Activated T-cell treated with anti-CD3 and anti-CD28 coated beads, Interleukin-2, amount 50 U/mL, for 48 hours (primary cell): ENCODE results near the gene ARHGAP18.
A peak's percentile ranks its signal among the peaks of the same experiment; 100 is the strongest.

ENCODE experiments used
- DNase-seq, 2 experiments: peaks; one replicate each; pipeline ENCODE4 v3.0.0-alpha.2; 2020

The ARHGAP18 gene

DNA sequence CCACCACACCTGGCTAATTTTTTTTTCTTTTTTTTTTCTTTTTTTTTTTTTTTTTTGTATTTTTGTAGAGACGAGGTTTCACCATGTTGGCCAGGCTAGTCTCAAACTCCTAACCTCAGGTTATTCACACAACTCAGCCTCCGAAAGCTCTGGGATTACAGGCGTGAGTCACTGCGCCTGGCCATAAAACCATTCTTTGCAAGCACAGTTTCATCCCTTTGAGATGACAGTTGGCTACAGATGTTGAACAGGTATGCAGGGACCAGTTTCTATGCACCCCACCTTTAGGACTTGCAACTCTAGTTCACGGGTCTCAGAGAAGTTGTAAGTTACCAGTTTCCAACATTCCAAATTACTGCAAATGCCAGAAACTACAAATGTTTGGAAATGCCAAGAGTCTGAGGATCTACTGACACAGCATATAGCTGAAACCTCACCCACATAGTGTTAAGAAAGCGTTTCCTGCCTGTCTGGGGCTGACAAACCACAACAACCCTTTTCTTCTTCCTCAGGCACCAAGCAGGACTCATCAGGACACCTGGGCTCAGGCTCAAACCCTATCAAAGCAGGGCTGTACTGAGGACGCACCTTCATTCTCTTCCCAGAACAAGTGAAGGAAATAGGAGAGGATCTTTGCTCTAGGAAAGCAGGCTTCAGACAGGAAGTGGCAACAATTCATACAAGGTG is 22.9 kb downstream of the ARHGAP18 start:
- peak; percentile 58 to 70 for DNase-seq

- no peak for DNase-seq
These were observed 24.3 kb downstream of the ARHGAP18 start for GRCh38 chr6:129685662-129686031.

DNA sequence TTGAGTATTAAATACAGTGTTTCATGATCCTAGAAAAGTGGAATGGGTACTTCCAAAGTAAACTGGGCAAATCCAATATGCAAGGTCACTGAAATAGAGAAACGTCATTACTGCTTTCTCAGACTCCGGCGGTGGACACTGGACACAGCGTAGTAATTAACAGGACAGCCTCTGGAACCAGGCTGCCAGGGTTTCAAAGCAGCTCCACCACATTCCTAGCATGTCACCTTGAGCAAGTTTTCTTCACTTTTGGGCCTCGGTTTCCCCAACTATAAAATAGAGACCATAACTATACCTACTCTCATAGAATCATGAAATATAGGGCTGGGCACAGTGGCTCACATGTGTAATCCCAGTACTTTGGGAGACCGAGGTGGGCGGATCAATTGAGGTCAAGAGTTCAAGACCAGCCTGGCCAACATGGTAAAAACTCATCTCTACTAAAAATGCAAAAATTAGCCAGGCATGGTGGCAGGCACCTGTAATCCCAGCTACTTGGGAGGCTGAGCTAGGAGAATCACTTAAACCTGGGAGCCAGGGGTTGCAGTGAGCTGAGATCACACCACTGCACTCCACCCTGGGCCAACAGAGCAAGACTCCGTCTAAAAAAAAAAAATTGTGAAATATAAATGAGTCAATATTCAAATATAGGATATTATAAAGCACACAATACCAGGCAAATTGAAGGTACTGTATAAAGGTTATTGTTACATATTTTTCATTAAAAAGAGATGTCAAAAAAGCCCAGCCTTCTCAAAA is 24.9 kb downstream of the ARHGAP18 start:
- DNase-seq, result no peak

DNA sequence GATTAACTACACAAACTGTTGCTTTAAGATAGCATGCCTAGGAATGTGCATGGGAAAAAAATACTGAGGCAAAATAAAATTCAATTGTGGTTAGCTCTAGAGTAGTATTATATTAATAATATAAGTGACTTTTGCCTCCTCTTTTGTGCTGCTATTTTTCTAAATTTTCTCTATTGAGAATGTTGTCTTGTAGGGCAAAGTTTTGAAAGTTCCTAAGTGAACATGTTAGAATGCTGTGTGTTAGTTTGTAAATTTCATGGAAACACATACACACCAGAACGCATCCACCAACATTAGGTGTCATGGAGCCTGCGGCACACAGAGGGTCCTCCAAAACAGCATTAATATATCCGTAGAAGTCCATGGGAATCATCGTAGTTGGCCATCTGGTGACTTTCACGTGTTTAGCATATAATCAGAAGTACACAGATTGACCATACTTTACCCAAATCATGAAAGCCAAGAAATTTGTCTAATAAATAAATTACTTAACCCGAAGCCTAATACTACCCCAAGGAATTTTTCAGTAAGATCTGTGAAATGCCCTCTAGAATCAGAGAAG is 25.6 kb downstream of the ARHGAP18 start:
- DNase-seq, result no peak

DNA sequence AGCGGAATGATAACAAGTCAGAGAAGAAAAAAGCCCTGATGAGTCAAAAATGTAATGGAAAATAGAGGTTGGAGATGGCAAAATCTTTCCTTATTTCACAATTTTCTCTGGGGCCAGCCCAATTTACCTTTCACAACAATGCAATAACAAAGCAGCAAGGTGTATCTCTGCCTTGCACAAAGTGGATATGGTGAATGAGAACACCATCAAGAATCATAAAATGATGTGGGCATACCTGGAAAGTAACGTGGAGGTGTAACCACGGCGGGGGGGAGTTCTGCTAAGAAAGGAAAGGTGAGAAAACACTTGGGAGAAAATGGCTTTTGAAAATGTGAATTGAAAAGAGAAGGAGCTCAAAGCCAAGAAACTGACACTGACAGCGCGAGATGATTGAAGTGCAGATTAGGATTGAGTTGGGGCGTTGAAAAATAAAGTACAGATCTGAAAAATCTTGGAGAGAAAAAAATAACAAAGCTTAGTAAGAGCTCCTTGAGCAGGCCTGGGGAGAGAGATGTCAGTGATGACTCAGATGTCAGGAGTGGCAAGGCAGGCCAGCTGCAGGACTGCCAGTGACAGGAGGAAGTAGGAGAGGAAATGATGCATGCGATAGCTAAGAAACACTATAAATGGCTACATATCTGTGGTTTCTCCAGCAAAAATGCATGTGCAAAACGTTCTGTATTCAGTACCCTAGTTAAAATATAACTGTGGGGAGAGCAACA is 26.2 kb downstream of the ARHGAP18 start:
- peak; percentile 51 to 67 for DNase-seq

DNA sequence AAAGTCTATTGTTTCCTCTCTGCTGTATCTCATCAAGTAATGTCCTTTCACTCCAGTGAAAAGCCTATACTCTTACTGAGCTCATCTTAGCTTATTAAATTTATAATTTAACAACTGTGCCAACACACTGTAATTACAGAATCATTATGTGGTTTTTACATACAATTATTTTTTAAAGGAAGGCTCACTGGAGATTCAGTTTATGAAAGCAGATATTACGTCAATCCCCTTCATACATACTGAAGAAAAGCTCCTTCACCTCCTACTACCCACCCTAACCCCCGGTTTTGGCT is 28.1 kb downstream of the ARHGAP18 start:
- DNase-seq, result no peak

GRCh38 chr6:129680633-129681032 is 29.3 kb downstream of the ARHGAP18 start:
- DNase-seq, result no peak

DNA sequence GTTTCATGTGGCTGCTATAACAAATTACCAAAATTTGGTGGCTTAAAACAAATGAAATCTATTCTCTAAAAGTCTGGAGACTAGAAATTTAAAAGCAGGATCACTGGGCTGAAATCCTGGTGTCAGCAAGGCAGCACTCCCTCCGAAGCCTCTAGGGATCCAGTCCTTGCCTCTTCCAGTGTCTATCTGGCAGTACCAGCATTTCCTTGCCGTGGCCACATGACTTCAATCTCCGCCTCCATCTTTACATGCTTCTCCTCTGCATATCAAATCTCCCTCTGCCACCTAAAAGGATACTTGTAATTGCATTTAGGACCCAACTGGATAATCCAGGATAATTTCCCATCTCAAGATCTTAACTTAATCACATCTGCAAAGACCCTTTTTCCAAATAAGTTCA is 30.2 kb downstream of the ARHGAP18 start:
- DNase-seq, result no peak

DNA sequence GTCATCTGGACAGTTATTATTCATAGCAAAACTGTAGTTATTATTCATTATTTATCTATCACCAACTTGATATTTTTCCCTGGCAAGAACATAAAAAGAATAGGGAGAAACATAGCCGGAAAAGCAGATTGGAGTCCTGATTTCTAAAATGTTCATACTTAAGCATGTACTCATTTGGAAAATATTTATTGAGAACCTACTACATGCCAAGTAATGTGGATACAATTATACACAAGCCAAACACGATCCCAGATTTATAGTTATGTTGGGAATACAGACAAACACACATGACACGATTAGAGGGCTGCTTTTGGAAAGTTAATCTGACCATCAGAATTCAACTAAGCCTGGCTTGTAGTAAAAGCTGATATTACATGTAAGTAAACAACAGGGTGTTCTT is 30.7 kb downstream of the ARHGAP18 start:
- DNase-seq, result no peak

- DNase-seq, result no peak
These were observed 31.5 kb downstream of the ARHGAP18 start for GRCh38 chr6:129678463-129678862.

GRCh38 chr6:129677620-129678325 is 32.2 kb downstream of the ARHGAP18 start:
- no peak for DNase-seq

GRCh38 chr6:129675669-129676472 is 34.1 kb downstream of the ARHGAP18 start:
- DNase-seq, result no peak

GRCh38 chr6:129673748-129674147 is 36.2 kb downstream of the ARHGAP18 start:
- no peak for DNase-seq

DNA sequence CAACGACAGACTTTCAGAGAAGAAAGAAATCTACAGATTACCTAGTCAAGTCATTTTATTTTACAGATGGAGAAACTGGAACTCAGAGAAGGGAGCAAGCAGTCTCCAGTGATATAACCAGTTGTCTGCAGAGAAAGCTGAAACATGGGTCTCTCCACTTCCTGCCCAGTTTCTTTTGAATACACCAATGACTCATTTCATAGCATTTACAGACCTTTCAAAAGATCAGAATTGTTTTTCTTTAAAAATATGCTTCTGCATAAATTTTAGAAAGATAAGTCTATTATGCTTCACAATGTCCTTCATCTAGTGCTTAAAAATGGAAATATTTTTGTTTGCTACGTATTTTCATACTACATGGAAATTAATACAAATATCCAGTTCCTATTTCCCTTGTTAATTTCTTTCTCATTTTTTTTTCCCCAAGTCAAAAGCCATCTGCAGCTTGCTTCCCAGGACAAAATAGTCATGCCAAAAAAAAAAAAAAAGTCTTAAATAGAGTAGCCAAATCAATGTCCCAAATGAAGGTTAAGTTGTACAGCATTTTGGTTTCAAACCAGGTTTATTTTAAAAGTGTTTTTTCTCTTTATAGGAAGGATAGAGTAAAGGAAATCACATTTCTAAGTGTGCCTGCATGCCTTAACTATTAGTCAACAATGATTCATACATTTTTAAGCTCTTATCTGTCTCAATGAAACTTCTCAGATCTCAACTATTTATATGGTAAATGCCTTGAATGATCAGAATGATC is 36.9 kb downstream of the ARHGAP18 start:
- DNase-seq, result no peak

- no peak for DNase-seq
These were observed 37.7 kb downstream of the ARHGAP18 start for GRCh38 chr6:129672341-129672682.

- peak; percentile 69 to 74 for DNase-seq
These were observed 38.3 kb downstream of the ARHGAP18 start for GRCh38 chr6:129671442-129672340.

GRCh38 chr6:129670634-129671033 is 39.3 kb downstream of the ARHGAP18 start:
- no peak for DNase-seq

DNA sequence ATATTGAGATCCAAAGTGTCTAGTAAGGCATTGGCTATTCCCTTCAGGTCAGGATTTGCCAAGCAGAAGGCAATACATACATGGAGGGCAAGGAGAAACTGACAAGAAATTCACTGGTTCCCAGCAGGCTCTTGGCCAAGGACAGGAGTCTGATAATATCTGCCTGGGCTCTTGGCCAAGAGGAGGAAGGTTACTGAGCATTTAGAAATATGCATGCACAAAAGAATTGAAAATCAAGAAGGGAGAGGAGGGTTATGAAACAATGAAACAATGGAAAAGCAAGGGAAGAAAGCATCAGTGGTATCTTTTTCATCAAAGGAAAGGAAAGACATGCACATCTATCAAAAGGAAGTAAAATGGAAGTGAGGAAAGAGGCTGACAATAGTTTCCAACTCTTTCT is 42.4 kb downstream of the ARHGAP18 start:
- DNase-seq, result no peak

- no peak for DNase-seq
These were observed 42.9 kb downstream of the ARHGAP18 start for GRCh38 chr6:129667034-129667433.

DNA sequence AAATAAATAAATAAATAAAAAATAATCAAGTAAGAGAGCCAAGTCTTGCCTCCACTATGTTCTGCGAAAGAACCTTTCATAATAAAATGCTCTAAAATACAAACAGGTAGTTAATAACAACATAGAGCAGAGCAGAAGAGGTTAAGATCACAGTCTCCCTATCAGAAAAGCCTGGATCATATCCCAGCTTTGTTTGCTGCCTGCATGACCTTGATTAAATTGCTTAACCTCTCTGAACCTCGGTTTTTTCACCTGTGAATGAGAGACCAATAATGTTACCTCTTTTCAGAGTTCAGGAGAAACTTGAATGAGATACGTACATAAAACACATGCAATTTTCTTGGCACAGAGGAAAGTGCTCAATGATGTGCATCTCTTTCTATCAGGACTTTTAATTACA is 44.4 kb downstream of the ARHGAP18 start:
- no peak for DNase-seq

GRCh38 chr6:129663531-129663930 is 46.4 kb downstream of the ARHGAP18 start:
- no peak for DNase-seq
